OCI-LY3 (cell line): ENCODE measurements around the gene MYCBP.

ENCODE experiments used
- CTCF ChIP-seq: fragments of 200-600, 300-600 bp; sonication (generic); IDR thresholded peaks from 2 replicates; pipeline ENCODE4 v1.5.1; 2014; ENCODE audit warnings: antibody characterized with exemption, low read length, low read depth
- EZH2phosphoT487 ChIP-seq: fragments of 200-600 bp; shearing (Covaris generic); IDR thresholded peaks from 2 replicates; pipeline ENCODE4 v1.6.1; 2018; ENCODE audit warnings: antibody characterized with exemption, mixed run types, low read depth

DNA sequence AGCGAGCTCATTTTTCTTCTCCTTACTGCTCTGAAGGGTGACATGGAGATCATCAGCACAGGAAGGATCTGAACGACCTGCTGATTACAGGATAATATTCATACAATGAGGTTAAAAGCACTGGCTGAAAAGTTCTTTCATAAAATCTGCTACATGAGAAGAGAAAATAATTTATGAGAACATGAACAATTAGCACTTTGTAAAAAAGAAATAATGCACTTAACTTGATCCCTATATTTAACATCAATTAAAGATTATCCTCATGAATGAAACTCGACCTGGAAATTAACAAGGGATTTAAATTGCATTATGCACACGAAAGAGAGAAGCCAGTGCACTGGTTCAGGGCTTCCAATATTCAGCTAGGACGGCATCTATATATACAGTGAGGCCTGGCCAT, 60.2 kb downstream of the MYCBP start:
- TF ChIP-seq CTCF (no peak), EZH2phosphoT487 (no peak)
